Panc1 (cell line): Measurements from ENCODE around the gene EXOC6B. TPM values are rescaled to one million over a fixed set of nuclear protein-coding genes. Genes with fewer than 3 reads are reported as not detected.

Experiments
- ATAC-seq: fragments of 200-7000 bp; cut with Tn5 transposase; 2 replicates; pipeline ENCODE4 v1.9.1; 2020; ENCODE audit warnings: mild to moderate bottlenecking, moderate library complexity
- BruUV-seq: library from RNA; stranded (reverse); fragments of 400-500 nt; replicated peaks from 2 replicates; lab custom pipeline; 2021; lab: Mats Ljungman, UMichigan
- CTCF ChIA-PET: fragments of 300-600 bp; sonication (Branson Sonifier 250); formaldehyde crosslinking; loops from one replicate; lab custom pipeline; 2022; ENCODE audit warnings: antibody characterized with exemption; lab: Charles Lee
- POLR2A ChIA-PET: fragments of 300-600 bp; sonication (Branson Sonifier 250); formaldehyde crosslinking; loops from one replicate; lab custom pipeline; 2022; ENCODE audit warnings: antibody characterized with exemption; lab: Charles Lee
- DNase-seq: peaks from one replicate; pipeline ENCODE4 v3.0.0-alpha.2; 2010; ENCODE audit warnings: low read depth, low spot score
- H3K27ac ChIP-seq: 2 replicates; pipeline ENCODE4 v1.5.1; 2011; ENCODE audit warnings: mild to moderate bottlenecking, low read length, inconsistent platforms
- H3K27me3 ChIP-seq: fragments of 200-500 bp; sonication (Bioruptor generic); 2 replicates; pipeline ENCODE4 v1.6.0; 2014; ENCODE audit warnings: low read length, inconsistent platforms; ENCODE audit not compliant: control insufficient read depth, insufficient read depth
- H3K36me3 ChIP-seq: fragments of 200-500 bp; sonication (Bioruptor generic); 2 replicates; pipeline ENCODE4 v1.5.1; 2014; ENCODE audit warnings: inconsistent platforms, mild to moderate bottlenecking, low read length, moderate library complexity; ENCODE audit not compliant: control insufficient read depth, insufficient read depth
- H3K4me1 ChIP-seq: 2 replicates; pipeline ENCODE4 v1.5.1; 2011; ENCODE audit warnings: inconsistent platforms, mild to moderate bottlenecking, low read length, moderate library complexity; ENCODE audit not compliant: control insufficient read depth, insufficient read depth
- H3K4me3 ChIP-seq, 2 experiments: 2 replicates each; pipeline ENCODE4 v1.5.1; 2011 to 2012; ENCODE audit warnings: low read depth in 2 of 2, low read length in 2 of 2, mild to moderate bottlenecking in 2 of 2, inconsistent platforms in 1 of 2, moderate library complexity in 1 of 2
- H3K9me3 ChIP-seq: fragments of 200-500 bp; sonication (Bioruptor generic); 2 replicates; pipeline ENCODE4 v1.5.1; 2014; ENCODE audit warnings: low read depth, mild to moderate bottlenecking, inconsistent platforms, low read length, moderate library complexity; ENCODE audit not compliant: control insufficient read depth, insufficient read depth
- POLR2AphosphoS5 ChIP-seq: IDR thresholded peaks from 2 replicates; pipeline ENCODE4 v1.6.1; 2012; ENCODE audit warnings: mild to moderate bottlenecking, low read depth, low read length, moderate library complexity
- SIN3A ChIP-seq: IDR thresholded peaks from 2 replicates; pipeline ENCODE4 v1.6.1; 2012; ENCODE audit warnings: low read depth, mild to moderate bottlenecking, low read length, moderate library complexity, borderline replicate concordance; ENCODE audit not compliant: insufficient read depth
- TCF7L2 ChIP-seq: IDR thresholded peaks from 2 replicates; pipeline ENCODE4 v1.6.1; 2011; ENCODE audit warnings: mild to moderate bottlenecking, low read depth, low read length, inconsistent platforms
- in situ Hi-C: cut with HindIII; loops from 2 replicates; pipeline ENCODE4 v1.10.0; 2016; ENCODE audit warnings: low sequenced_read_pairs, low pct_unique_long_range_greater_than_20kb
- intact Hi-C: fragments of 100-400 bp; cut with micrococcal nuclease; formaldehyde crosslinking; loops from one replicate; pipeline ENCODE4 v1.10.0; 2022; ENCODE audit not compliant: unreplicated experiment
- total RNA-seq: library from RNA; stranded (reverse); gene quantifications from one replicate; pipeline ENCODE4 v1.2.1, GENCODE V29; 2021; ENCODE audit not compliant: unreplicated experiment
- TF ChIP-seq, protein P1 (sequence below), 2 experiments: IDR thresholded peaks; 2 replicates each; pipeline ENCODE4 v1.6.1; 2011 to 2012; ENCODE audit warnings: low read depth in 2 of 2, control low read depth in 1 of 2, low read length in 1 of 2, mild to moderate bottlenecking in 1 of 2, moderate library complexity in 1 of 2; ENCODE audit not compliant: insufficient read depth in 1 of 2
- TF ChIP-seq, protein P2 (sequence below): fragments of 450-650 bp; IDR thresholded peaks from 2 replicates; pipeline ENCODE4 v1.5.1; 2017; ENCODE audit warnings: mild to moderate bottlenecking

EXOC6B gene
- total RNA-seq, 1 experiment from 2014 or later, result 23.2 TPM

DNA sequence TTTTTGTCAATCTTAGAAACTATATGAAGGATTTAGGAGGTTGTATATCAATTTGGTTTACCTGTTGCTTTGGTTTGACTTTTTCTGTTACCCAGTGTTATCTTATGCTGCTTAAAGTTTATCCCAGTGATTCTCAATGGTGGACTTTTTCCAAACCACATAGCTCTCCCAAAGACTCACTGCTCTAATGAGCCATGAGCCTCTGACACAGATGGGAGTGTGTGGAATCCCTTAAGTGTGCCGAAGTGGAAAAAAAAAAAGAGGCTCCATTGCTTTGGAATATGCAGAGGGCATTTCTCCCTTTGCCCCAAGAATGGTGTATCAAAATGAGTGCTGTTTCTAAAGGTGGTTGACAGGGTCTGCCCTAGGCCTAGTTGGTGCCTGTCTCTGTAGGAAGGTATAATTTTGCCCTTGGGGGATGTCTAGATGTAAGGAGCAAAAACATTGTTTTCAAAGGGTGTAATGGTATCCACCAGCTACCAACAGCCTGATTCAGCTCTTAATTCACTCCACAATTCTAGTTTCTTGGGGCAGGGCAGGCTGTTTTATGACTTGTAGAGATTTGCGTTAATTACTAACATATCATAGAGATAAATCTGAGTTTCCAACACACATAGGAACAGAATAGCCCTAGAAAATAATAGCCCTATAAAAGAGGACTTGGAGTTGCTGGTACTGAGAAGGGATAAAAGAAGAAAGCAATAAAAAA is 613.9 kb downstream of the EXOC6B start:
- H3K9me3 ChIP-seq, result no peaks in the 10 kb centered on the region
- H3K27ac ChIP-seq, result no peak overlapping the region
- no peak for ATAC-seq
- intact Hi-C loops (no loop called here), in situ Hi-C loops (no loop called here)
- ChIA-PET CTCF (no interaction called here), POLR2A (no interaction called here)
- H3K27me3 ChIP-seq, result no peaks in the 10 kb centered on the region
- BruUV-seq, result no TSS peak
- H3K4me3 ChIP-seq, result no peak overlapping the region
- DNase-seq, result no peak
- H3K36me3 ChIP-seq, result no peaks in the 10 kb centered on the region
- TF ChIP-seq, protein P1, sequence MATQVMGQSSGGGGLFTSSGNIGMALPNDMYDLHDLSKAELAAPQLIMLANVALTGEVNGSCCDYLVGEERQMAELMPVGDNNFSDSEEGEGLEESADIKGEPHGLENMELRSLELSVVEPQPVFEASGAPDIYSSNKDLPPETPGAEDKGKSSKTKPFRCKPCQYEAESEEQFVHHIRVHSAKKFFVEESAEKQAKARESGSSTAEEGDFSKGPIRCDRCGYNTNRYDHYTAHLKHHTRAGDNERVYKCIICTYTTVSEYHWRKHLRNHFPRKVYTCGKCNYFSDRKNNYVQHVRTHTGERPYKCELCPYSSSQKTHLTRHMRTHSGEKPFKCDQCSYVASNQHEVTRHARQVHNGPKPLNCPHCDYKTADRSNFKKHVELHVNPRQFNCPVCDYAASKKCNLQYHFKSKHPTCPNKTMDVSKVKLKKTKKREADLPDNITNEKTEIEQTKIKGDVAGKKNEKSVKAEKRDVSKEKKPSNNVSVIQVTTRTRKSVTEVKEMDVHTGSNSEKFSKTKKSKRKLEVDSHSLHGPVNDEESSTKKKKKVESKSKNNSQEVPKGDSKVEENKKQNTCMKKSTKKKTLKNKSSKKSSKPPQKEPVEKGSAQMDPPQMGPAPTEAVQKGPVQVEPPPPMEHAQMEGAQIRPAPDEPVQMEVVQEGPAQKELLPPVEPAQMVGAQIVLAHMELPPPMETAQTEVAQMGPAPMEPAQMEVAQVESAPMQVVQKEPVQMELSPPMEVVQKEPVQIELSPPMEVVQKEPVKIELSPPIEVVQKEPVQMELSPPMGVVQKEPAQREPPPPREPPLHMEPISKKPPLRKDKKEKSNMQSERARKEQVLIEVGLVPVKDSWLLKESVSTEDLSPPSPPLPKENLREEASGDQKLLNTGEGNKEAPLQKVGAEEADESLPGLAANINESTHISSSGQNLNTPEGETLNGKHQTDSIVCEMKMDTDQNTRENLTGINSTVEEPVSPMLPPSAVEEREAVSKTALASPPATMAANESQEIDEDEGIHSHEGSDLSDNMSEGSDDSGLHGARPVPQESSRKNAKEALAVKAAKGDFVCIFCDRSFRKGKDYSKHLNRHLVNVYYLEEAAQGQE (IDR thresholded peaks at IDR 0.05; ENCODE audit: insufficient read depth in 1 of 2, low read depth in 2 of 2, low read length in 1 of 2), result no peak
- TF ChIP-seq, protein P2, sequence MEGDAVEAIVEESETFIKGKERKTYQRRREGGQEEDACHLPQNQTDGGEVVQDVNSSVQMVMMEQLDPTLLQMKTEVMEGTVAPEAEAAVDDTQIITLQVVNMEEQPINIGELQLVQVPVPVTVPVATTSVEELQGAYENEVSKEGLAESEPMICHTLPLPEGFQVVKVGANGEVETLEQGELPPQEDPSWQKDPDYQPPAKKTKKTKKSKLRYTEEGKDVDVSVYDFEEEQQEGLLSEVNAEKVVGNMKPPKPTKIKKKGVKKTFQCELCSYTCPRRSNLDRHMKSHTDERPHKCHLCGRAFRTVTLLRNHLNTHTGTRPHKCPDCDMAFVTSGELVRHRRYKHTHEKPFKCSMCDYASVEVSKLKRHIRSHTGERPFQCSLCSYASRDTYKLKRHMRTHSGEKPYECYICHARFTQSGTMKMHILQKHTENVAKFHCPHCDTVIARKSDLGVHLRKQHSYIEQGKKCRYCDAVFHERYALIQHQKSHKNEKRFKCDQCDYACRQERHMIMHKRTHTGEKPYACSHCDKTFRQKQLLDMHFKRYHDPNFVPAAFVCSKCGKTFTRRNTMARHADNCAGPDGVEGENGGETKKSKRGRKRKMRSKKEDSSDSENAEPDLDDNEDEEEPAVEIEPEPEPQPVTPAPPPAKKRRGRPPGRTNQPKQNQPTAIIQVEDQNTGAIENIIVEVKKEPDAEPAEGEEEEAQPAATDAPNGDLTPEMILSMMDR, result no peak
- TF ChIP-seq TCF7L2 (no peak), SIN3A (no peak), POLR2AphosphoS5 (no peak)
- no peaks in the 10 kb centered on the region for H3K4me1 ChIP-seq

DNA sequence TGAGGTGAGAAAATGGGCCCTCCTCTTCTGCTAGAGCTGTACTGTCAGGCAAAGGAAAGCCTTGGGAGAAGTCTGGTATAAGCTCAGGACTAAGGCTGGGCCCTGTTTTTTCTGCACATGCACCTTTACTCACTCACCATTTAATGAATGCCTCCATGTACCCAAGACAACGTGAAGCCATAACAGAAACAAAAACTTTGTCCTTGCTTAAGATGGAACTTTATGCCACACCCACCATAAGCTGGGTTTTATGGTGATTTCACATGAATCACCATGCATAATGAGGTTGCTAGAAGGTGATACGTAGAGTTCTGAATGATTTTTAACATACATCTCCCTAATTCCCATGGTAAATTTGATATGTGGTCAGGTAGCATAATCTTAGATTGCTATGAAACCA is 614.5 kb downstream of the EXOC6B start:
- Histone ChIP-seq H3K27me3 (no peaks in the 10 kb centered on the region), H3K4me1 (no peaks in the 10 kb centered on the region), H3K36me3 (no peaks in the 10 kb centered on the region), H3K27ac (no peak overlapping the region), H3K4me3 (no peak overlapping the region), H3K9me3 (no peaks in the 10 kb centered on the region)
- no peak for DNase-seq
- intact Hi-C loops (no loop called here), in situ Hi-C loops (no loop called here)
- TF ChIP-seq POLR2AphosphoS5, result no peak
- no peak for TF ChIP-seq TCF7L2
- TF ChIP-seq, protein P2, result no peak
- TF ChIP-seq, protein P1 (IDR thresholded peaks at IDR 0.05; ENCODE audit: insufficient read depth in 1 of 2, low read depth in 2 of 2, low read length in 1 of 2), result no peak
- no peak for TF ChIP-seq SIN3A
- POLR2A ChIA-PET, result no interaction called here
- ATAC-seq, result no peak
- CTCF ChIA-PET, result no interaction called here
- no TSS peak for BruUV-seq
